GM18520 (cell line): ENCODE data around the gene BAIAP2.
"Not testable (repeated sequence)": the region's sequence is repeated elsewhere in the genome, so short reads cannot be mapped to it uniquely, and the experiment has no call there.

Experiments
- ATAC-seq: cut with Tn5 transposase; IDR thresholded peaks from one replicate; pipeline ENCODE4 v1.9.1; 2021; ENCODE audit not compliant: unreplicated experiment

BAIAP2 gene

GRCh38 chr17:81066771-81067315 lies 31.9 kb downstream of the BAIAP2 start:
- ATAC-seq: no peak

- ATAC-seq: no peak
Observed at GRCh38 chr17:81067391-81067811, 32.5 kb downstream of the BAIAP2 start.

- no peak for ATAC-seq
Observed at GRCh38 chr17:81068411-81069134, 33.6 kb downstream of the BAIAP2 start.

DNA sequence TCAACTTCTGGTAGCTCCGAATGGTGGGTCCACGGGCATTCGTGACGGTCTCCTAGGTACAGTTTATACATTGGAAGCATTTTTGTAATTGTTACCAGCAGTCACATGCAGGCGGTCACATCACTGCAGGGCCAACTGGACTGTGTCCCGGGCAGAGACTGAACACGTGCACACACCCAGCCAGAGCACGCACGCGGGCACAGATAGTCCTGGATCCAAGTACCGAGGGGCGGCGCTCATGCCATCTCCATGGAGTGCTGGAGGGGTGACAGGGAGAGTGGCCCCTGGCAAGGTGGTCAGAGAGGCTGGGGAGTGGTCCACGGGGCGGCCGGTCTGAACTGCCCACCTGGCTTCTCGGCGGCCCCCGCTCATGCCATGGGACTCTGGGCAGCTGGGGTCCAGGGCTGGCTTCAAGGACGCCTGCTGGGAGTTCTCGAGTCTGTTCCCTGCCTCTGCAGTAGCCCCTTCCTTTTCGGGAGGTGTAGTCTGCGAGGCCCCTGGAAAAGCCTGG lies 34.2 kb downstream of the BAIAP2 start:
- no peak for ATAC-seq

DNA sequence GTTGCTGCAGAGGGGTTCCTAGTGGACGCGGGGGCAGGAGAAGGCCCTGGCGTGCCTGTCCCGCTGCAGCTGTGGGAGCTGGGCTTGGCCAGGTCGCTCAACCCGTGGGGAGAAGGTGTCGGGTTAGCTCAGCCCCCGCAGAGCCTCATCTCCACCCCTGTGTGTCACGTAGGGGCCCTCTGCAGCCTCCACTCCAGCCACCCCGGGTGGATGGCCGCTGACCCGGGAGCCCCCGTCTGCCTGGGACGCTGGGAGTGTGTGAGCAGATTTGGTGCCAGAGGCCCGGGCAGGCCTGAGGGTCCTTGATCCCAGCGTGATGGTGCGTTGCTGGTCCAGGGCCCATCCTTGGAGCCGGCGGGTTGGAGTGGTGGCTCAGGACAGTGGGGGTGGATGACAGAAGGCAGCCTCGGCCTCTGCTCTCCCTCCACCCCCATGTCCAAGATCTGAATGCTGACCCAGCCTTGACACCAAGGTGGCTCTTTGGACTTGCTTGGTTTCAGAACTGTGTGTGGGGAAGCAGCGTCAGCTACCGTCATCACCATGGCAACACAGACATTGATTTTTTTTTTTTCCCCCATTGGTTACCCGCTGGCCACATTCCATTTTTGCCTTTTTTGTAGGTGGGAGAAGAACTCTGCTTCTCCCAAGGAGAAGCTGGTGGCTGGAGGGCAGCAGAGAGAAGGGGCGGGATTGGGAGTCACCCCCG lies 35.7 kb downstream of the BAIAP2 start:
- ATAC-seq: no peak

- ATAC-seq: no peak
Observed at GRCh38 chr17:81071761-81072741, 37.1 kb downstream of the BAIAP2 start.

DNA sequence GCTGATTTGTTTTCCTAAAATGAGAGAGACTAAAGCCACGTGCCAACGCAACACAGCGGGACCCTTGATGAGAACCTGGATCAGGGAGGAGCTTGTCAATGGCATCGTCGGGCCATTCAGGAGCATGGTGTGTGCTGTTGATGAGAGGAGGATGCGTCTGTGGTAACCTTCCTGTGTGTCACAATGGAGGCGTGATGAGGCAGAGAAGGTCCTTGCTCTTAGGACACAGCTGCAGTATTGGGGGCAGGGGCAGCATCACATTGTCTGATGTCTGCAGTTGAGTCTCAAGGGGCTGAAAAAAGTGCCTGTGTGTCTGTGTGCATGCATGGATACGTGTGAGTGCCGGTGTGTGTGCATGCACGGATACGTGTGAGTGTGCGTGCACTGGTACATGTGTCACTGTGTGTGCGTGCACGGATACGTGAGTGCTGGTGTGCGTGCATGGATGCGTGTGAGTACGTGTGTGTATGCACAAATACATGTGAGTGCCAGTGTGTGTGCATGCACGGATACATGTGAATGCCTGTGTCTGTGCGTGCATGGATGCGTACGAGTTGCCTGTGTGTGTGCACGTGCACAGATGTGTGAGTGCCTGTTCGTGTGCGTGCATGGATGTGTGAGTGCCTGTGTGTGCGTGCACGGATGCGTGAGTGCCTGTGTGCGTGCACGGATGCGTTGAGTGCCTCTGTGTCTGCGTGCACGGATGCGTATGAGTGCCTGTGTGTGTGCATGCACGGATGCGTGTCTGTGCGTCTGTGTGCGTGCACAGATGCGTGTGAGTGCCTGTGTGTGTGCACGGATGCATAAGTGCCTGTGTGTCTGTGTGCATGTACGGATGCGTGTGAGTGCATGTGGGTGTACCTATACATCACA lies 39.3 kb downstream of the BAIAP2 start:
- no peak for ATAC-seq

GRCh38 chr17:81074875-81075274 lies 39.9 kb downstream of the BAIAP2 start:
- no peak for ATAC-seq

DNA sequence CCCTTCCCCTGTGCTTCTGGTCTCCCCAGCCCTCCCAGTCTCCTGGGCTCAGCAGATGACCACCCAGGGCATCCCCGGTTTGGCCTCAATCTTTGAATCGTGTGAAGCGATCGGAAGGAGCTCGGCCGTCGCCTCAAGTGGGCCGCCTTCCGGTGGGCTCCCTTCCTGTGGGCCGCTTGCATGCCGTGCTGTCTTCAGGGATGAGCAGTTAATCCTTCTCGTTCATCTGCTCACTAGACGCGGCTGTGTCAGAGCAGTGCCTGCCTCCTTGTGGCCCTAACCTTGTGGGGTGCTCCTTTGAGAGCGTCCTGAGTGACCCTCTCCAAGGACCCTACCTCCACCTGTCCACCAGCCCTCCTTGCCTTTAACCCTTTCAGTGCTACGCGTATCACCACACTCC lies 40.4 kb downstream of the BAIAP2 start:
- no peak for ATAC-seq

DNA sequence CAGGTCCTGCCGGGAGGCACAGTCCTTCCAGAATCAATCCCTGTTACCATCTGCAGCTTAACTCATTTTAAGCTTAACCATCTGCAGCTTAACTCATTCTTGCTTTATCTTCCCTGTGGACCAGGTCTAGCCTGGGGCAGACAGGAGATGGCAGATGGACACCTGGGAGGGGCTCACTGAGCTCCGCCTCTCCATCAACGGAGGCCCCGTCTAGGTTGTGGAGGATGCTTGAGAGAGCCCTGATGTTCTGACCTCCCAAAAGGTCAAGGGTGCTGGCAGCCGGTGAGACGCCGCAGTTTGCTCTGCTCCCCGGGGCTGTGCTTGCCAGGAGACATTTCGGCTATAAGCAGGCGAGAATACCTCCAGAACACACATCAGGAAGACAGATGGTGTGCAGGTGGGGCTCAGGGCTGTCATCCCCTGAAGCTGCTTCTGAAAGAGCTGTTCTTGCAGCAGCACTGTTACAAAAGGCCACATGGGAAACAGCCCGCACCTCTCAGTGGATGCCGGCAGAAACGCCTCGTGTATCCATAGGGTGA lies 41.3 kb downstream of the BAIAP2 start:
- ATAC-seq: no peak

DNA sequence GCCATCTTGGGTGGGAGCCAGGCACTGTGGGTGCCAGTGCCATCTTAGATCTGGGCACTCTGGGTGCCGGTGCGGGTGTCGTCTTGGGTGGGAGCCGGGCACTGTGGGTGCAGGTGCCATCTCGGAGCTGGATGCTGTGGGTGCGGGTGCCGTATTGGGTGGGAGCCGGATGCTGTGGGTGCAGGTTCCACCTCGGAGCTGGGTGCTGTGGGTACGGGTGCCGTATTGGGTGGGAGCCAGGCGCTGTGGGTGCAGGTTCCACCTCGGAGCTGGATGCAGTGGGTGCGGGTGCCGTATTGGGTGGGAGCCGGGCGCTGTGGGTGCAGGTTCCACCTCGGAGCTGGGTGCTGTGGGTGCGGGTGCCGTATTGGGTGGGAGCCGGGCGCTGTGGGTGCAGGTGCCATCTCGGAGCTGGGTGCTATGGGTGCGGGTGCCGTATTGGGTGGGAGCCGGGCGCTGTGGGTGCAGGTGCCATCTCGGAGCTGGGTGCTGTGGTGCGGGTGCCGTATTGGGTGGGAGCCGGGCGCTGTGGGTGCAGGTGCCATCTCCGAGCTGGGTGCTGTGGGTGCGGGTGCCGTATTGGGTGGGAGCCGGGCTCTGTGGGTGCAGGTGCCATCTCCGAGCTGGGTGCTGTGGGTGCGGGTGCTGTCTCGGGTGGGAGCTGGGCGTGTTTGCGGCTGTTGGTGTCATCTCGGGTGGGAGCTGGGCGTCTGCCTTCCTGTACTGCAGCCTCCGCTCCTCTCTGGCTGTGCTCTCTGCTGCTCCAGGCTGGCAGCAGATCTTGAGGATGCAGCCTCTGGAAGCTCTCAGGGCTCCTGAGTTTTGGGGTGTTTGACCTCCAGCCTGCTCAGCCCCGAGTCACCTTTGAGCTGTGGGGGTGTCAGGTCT lies 43.3 kb downstream of the BAIAP2 start:
- not testable (repeated sequence) for ATAC-seq

DNA sequence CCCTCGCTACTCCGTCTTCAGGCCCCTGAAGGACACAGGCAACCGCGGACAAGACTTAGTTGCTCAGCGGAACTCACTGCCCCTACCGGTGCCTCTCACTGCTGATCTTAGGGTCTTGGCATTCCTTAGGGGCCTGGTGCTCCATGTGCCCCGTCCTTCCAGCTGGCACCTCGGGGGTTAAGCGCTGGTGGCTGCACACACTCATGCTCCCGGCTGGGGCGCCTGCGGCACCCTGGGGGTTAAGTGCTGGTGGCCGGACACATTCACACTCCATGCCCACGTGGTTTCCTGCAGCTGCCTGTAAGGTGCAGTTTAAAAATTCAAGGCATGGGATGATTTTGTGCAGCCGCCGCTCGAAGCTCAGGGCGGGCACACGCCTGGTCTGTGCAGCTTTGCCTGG lies 45.1 kb downstream of the BAIAP2 start:
- ATAC-seq: no peak

DNA sequence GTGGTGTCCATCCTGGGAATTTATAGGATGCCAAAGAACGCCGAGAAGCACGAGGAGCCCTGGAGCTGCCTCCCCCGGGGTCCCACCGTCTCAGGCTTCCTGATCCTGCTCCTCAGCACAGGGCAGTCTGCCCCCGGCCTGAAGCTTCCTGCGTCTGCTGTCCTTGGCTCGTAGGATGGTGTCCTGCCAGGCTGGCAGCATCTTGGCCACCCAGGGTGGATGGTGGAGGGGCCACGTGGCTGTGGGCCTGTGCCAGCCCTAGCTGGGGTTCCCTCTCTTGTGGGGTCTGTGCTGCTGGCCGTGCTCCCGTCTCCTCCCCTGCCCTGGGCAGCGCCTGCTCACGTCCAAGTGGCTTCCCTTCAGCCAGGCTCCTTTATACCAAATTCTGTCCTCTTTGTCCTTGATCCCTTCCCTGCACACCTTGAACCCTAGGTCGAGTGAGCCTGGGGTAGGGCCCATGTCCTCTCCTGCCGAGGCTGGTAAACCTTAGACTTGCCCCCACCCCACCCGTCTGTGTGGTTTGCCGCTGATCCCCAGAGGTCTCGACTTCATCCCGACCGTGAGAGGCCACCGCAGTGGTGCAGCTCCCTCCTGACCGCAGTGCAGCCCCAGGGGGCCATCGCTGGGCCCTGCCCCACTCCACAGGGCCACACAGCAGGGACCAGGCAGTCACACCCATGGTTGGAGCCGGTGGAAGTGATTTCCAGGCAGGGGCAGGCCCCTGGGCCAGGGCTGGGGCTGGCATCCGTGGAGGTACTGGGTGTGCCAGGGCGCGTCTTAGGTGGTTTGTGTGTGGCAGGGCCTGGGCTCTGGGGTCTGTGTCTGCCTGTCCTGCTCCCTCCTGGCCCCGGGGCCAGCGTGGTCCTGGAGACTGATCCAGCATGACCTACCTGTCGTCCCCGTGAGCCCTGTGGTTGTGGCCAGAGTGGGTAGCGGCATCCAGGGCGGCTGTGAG lies 46.5 kb downstream of the BAIAP2 start:
- no peak for ATAC-seq

DNA sequence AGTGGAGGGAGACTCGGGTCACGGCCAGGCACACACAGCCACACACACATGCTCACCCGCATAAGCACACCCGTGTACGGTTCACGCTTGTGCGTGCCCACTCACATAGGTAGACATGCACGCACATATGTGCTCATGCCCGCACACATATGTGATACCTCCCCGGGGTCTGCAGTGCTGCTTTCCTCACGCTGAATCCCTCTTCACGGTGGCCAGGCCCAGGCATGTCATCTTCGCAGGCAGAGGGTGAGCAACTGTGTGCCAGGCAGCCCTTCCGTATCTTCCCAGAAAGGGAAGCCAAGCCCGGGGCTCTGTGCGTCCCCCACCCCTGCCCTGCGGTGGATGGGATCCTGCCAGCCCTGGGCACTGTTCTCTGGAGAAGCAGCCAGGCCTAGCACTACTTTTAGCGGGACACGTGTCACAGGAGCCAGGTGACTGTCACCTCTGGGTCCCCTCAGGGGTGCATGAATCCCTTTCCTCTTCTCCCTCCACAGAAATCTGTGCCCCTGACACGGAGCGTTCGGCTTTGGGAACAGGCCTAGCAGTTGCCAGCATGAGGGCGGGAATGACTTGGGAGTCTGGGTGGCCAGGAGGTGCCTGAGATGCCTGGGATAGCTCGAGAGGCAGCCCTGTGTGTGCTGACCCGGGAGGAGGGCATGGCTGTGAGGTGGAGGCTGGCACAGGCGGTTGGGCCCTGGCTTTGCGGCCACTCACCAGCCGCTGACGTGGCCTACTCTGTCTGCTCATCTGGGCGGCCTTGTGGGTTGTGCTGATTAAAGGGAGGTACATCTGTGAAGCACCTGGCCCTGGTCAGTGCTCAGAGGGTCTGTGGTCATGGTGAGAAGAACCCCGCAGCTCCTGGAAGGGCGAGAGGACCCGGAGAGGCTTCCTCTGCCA lies 47.5 kb downstream of the BAIAP2 start:
- ATAC-seq: no peak

- ATAC-seq: no peak
Observed at GRCh38 chr17:81083125-81083765, 48.3 kb downstream of the BAIAP2 start.
